GM15510 (cell line): ENCODE measurements around the gene SYCP2.

ENCODE experiments used
- POLR2A ChIP-seq: IDR thresholded peaks from 3 replicates; pipeline ENCODE4 v1.6.1; 2011; ENCODE audit warnings: borderline replicate concordance; ENCODE audit not compliant: insufficient read length; ENCODE audit errors: extremely low read depth

SYCP2 gene

DNA sequence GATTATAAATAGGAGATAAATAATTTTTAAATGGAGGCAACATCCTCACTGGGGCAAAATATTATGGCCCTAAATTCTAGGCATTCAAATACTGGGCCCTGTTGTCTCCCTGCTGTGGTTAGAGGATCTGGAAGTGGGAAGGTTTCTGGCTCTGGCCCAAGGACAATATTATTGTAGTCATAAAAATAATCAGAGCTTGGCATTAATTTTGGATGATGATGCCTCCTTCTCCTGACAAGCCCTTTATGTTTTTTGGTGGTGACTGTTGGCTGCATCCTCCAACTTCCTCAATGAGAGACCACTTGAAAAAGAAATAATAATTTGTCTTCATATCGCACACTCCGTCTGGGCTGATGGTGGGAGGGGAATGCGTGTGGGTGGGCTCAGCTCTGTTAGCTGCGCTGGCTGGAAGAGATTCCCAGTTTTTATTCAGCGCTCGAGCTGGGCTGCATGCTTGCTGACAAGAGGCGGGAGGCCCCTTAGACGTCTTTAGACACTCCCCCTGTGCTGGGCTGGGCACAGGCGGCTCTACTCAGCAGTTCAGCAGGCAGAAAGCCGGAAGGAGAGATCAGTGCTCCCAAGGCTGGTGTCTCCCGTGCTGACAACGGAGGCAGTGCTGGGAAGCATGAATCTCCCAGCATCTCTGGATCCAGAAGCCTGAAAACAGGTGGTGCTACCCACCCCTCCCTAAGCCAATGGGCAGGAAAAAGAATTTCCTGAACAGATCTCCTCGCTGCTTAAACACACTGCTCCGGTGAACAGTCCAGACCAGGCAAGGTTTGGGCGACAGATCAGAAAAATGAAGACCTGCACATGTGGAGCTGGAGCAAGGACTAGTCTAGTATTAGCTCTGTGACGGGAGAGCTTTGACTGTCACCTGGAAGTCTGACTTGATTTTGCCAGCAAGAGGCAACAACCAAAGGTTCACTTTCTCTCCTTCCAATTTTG lies 97.7 kb downstream of the SYCP2 start:
- no peak for TF ChIP-seq POLR2A

DNA sequence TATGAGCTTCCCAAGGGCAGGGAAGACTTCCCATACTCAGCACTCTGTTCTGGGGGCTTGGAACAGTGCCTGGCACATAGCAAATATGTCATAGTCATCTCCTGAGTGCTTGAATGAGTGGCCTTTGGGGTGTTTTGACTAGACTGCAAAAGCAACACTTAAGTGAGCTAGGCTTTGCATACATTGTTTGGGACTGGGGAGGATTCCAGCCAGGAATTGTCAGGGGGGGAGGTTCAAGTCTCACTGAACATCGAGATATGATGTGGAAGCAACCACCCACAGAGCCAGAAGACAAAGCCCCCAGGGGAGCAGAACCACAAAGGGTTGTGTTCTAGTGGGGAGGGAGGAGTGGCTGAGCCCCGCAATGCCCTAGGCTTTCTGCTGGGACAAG lies 98.4 kb downstream of the SYCP2 start:
- TF ChIP-seq POLR2A = no peak

DNA sequence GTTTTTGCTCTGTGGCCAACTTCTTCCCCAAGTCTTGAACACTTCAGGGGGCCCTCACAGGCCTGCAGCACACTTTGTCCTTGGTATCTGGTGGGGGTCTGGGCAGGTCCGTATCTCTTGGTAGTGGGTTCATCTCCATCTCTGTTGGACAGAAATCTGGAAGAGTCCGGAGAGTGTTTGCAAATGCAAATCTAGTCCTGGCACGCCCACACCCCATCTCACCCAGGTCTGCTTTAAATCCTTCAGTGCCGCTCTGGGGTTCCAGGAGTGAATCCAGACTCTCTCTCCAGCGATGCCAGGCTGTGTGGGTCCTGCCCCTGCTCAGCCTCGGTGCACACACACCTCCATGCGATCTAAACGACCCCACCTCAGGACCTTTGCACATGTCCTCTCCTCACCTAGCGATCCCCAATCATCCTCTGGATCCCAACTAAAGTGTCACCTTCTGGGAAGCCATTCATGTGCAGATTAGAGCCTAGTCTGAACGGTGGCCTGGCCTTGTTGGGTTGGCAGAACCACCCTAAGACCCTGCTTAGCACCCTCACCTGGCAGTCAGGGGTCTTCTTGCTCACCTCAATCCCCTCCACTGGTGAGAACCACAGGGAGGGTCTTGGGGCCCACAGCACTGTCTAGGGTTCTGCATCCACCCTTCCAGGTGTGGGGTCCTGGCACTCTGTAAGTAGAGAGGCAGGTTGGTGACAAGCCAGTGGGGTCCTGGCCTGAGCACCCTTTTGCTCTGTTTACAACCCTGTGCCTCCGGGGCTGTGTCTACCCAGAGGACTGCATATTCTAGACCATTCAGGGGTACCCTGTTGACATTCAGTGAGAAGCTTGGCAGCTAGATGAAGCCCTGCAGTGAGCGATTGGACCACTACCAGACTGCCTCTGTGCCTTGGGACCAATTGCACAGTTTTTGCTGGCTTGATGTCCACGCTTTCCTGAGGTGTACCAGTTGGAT lies 100.8 kb downstream of the SYCP2 start:
- no peak for TF ChIP-seq POLR2A

DNA sequence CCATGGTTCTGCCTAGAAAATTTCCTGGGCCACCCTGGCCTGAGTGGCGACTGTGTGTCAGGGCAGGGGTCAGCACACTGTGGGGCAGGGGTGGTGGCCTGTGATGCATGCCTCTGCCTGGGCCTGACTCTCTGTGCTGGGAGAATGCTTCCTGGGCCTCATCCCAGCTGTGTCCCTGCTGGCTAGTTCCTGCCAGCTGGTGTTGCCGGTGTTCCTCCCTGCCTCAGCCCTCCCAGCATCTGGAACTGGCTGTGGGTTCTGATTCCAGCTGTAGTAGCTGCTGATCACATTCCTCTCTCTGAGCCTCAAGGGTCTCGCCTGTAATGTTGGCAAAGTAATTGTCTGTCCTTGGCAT lies 101.5 kb downstream of the SYCP2 start:
- TF ChIP-seq POLR2A = no peak

DNA sequence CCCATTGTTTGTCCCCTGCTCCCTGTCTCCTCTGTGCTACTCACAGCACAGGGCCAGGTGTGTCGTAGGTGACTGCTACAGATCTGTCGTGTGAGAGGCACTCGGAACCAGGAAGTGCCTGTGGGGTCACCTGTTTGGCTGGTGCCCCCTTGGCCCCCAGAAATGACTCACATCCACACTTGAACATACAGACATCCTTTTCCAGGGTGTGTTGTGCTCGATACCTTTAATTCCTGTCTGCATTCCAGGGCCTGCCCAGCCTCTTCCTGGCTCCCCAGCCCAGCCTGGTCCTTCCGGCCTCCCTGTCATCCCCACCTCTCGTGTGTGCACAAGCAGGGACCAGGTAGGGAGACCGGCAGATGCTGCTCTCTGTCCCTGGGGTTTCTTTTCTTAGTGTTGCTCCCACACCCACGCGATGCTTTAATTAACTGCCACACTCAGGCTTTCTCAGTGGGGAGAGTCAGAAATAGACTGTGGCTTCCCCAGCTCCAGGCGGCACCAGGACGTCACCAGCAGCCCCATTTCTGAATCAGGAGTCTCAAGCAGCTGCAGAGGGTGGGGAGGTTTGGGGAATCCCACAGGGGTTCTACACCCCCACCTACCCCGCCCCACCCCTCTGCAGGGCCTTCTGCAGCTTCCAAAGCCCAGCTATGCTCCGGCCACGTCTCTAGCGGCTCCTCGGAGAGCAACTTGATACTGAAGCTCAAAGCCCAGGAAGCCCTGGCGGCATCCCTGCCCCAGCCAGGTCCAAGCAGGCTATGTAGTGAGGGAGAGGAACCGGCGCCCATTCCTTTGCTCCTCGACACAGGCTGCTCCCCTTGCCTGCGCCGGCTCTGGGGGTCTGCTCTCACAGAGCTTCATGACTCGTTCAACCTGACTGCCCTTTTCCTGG lies 102.2 kb downstream of the SYCP2 start:
- TF ChIP-seq POLR2A = no peak

DNA sequence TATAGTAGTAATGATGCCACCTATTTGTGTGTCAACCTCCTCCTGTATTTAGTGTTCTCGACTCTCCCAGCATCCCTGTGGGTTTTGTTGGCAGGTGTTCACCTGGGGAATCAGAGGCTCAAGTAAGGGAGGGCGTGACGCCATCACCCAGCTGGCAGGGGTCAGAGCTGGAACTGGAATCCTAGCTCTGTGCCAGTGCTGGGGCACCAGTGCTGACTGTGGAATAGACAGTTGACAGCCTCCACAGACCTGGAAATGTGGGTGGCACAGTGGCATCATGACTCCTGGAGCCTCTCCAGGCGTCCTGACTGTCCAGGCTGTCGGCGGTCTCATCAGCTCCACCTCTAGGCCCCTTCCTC lies 102.8 kb downstream of the SYCP2 start:
- TF ChIP-seq POLR2A = no peak

DNA sequence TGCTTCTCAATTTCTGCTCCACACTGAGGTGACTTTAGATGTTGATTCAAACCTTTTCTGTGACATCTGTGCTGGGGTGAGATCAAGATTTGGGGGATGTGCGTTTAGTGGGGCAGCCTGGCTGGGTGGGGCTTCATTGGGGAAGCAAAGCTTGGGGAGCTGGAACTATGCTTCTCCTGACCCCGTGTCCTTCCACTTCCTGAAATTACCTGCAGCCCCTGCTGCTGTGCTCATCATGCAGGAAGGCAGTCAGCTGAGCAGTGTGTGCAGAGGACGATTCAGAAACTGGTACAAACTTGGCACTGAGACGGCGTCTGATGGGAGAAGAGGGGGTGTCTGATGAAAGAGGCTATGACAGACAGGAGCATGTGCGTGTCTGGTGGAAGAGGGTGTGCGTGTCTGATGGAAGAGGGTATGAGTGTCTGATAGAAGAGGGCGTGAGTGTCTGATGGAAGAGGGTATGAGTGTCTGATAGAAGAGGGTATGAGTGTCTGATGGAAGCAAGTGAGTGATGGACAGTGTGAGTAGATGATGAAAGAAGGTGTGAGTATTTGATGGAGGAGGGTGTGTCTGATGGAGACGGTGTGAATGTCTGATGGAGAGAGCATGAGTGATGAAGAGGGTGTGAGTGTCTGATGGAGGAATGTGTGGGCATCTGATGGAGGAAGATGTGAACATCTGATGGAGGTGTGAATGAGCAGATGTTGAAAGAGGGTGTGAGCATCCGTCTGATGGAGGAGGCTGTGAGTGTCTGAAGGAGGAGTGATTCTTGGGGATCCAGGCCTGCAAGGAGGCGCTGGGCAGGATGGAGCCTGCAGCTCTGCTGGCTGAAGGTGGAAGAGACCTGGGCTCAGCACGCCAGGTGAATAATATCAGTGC lies 103.4 kb downstream of the SYCP2 start:
- no peak for TF ChIP-seq POLR2A

DNA sequence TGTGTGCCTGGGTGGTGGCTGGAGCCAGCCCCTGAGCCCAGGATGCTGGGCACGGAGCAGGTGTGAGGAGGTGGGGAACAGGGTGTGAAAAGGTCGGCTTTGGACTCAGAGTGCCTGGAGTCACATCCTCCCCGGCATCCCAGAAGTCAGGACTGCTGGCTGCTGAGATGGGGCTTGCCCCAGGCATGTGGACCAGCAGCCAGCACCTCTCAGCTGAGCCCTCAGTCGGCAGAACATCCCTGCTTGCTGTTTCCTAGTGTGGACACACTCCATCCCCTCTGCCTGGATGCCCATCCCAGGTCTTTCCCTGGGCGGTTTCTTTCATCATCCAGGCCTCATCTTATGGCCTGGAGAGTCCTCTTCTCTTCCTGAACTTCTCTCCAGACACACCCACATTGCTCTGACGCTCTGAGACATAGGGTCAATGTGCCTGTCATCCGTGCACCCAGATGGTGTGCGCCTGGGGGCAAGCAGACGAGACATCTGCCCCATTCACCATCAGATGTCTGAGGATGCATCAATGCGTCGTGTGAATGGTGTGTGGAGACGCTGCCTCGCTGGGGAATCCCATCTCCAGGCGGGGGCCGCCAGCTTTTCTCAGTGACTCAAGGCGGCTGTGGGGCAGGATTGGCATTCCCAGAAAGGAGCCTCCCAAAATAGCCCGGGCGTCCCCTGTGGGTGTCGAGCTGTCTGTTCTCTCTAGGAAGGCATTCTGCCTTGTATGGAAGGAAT lies 104.2 kb downstream of the SYCP2 start:
- TF ChIP-seq POLR2A = no peak

DNA sequence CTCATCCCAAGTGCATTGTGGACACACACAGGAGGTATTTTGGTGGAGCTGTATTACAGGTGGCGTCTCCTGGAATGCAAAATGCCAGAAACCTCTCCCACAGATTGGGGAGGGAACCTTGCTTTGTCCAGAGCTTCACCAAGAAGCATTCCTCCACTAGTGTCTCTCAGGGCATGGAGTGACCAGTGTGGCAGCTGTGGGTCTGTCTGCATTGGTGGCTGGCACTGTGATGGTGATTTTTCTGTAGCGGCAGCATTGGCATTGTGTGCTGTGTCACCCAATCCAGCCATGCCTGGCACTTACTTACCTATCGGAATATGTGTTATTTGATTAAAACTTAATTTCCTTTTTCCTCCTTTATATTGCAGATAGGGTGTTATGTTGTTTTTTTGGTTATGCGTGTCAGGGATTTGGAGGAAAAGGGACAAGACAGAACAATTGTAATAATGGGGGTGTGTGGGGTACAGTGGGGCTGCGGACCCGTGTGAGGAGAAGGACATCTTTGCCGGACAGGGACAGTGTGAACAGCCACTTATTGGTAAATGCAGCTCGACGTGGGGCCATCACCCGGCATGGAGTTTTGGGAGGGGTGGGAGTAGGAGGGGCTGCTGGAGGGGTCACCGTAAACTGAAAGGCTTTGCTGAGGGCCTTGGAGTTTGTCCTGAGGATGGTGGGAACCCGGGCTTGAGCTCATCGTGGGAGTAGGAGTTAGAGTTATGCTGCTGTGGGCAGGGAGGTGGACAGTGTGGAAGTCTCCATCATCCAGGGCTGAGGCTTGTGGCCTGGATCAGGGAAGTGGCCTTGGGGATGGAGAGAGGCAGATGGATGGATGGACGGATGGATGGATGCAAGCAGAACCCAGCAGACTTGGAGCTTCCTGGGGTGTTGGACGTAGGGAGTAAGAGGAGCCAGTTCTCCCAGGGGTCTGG lies 105.0 kb downstream of the SYCP2 start:
- no peak for TF ChIP-seq POLR2A

DNA sequence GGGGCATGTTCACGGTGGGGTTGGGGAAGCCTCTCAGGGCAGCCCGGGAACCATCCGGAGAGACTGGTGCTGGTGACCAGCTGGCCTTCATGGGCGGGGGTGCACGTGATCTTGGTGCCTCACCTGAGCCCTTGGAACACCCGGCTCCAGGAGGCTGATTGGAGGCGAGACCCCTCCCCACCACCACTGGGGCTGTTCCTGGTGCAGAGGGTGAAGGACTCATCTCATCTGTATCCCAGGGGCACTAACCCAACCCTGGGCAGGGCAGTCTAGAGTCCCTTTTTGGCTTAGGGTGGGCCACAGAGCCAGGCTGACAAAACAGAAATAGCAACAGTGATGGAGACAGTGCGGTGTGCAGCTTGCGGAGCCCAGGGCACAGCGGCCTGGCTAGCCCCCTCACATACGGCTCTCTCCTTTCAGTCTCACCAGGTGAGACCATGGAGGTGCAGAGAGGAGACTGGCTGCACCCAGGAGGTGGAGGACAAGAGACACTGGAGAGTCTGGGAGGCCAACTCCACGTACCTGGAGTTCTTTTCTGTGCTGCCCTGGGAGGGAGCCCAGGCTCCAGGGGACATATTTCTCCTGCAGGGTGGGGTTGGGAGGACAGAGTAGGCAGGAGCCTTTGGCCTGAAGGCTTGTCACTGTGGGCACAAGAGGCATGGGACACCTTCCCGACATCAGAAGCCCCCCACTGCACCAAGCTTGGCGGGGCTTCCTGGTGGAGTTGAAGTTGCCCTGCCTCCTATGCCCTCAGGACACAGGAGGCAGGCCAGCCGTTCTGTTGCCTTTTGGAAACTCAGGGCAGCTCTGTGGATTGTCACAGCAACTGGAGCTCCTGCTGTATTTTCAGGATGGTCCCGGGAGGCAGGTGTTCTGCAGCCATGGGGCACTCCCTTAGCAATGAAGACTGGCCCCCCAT lies 106.0 kb downstream of the SYCP2 start:
- no peak for TF ChIP-seq POLR2A

DNA sequence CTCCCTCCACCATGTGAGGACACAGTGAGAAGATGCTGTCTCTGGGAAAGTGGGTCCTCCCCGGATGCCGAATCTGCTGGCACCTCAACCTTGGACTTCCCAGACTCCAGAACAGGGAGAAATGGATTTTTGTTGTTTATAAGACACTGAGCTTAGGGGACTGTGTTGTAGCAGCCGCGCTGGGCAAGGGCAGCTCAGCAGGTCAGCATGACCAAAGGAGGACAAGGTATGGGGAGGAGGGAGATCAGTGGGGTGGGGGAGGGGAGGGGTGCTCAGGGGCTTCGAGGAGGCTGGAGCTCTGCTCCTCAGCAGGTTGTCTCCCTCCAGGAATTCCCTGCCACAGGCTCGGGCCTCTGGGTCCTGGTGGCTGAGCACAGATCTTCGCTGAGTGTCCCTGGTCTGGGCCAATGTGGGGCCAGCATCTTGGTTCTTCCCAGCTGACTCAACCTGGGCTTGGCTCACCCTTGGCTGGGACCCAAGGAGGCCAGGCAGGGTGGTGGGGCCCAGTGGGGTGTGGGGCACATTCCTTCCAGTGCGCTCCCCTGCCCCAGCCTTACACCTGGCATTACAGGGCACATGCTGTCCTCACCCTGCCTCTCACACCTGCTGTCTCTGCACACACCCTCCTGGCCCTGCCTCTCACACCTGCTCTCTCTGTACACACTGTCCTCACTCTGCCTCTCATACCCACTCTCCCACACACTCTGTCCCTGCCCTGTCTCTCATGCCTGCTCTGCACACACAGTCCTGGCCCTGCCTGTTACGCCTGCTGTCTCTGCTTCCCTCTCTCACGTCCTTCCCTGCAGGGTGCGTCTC lies 107.3 kb downstream of the SYCP2 start:
- TF ChIP-seq POLR2A = no peak

DNA sequence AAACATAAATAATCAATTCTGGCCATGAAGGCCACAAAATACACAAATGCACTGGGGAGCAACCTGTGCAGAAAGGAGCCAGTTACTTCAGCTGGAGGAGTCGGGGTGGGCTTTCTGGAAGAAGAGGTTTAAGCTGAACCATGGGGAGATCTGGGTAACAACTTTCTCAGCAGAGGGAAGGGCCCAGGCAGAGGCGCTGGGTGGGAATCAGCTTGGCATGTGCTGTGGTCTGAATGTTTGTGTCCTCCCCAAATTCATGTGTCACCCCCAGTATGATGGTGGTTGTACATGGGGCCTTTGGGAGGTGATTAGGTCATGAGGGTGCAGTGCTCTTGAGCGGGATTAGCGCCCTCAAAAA lies 107.9 kb downstream of the SYCP2 start:
- no peak for TF ChIP-seq POLR2A
